ENCODE data around the gene RPTOR.
A peak's percentile ranks its signal among the peaks of the same experiment; 100 is the strongest.
"Not testable (repeated sequence)": the region's sequence is repeated elsewhere in the genome, so short reads cannot be mapped to it uniquely, and the experiment has no call there.

RPTOR gene

DNA sequence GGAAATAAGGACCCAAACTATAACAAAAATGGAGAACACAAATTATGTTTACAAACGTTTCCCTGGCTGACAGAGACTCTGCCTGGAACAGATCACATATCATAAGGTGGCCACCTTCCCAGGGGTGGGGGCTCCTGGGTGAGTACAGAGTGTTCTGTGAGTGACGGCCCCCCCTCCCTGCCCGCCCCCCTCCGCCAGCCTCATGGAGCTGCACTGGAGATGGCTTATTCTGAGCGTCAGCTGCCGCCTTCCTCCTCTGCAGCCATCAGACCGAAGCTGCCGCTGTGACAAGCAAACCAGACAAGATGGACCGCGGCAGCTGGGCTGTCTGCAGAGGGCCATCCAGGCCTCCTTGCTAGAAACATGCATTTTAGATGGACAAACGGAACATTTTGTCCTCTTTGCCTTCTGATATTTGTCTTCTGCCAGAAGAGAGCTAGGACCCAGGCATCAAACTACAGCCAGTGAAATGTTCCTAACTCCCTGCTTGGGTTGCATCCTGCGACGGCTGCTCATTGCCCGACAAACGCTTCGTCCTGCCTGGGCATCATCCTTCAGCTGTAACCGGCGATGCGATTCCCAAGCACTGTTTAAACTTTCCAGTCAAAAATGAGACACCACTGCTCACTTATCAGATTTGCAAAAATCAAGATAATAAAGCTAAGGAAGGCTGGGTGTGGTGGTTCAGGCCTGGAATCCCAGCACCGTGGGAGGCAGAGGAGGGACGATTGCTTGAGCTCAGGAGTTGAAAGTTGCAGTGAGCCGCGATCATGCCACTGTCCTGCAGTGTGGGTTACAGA is 15.3 kb upstream of the RPTOR start:
- DNase-seq (ENCODE audit: low read depth) = no peak
- TF ChIP-seq, protein P1, sequence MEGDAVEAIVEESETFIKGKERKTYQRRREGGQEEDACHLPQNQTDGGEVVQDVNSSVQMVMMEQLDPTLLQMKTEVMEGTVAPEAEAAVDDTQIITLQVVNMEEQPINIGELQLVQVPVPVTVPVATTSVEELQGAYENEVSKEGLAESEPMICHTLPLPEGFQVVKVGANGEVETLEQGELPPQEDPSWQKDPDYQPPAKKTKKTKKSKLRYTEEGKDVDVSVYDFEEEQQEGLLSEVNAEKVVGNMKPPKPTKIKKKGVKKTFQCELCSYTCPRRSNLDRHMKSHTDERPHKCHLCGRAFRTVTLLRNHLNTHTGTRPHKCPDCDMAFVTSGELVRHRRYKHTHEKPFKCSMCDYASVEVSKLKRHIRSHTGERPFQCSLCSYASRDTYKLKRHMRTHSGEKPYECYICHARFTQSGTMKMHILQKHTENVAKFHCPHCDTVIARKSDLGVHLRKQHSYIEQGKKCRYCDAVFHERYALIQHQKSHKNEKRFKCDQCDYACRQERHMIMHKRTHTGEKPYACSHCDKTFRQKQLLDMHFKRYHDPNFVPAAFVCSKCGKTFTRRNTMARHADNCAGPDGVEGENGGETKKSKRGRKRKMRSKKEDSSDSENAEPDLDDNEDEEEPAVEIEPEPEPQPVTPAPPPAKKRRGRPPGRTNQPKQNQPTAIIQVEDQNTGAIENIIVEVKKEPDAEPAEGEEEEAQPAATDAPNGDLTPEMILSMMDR (IDR thresholded peaks at IDR 0.05; ENCODE audit: low read depth, low read length, missing control alignments) = no peak
- no peak overlapping the region for H3K4me3 ChIP-seq (ENCODE audit: low read depth, low read length)
- in situ Hi-C loops (cut with HindIII; ENCODE audit: low sequenced_read_pairs) = no loop called here

DNA sequence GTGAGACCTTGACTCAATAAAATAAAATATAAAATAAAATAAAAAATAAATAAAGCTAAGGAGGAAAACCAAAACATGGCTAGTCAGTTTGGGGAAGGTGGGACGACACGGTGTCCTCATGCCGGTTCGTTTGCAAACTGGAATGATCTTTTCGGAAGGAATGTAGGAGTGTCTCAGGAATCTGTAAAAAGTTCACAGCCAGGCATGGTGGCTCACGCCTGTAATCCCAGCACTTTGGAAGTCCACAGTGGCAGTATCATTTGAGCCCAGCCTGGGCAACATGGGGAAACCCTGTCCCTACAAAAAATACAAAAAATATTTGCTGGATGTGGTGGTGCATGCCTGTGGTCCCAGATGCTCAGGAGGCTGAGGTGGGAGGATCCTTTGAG is 14.7 kb upstream of the RPTOR start:
- TF ChIP-seq, protein P1 (IDR thresholded peaks at IDR 0.05; ENCODE audit: low read depth, low read length, missing control alignments) = no peak
- in situ Hi-C loops (cut with HindIII; ENCODE audit: low sequenced_read_pairs) = no loop called here
- no peak for DNase-seq (ENCODE audit: low read depth)
- H3K4me3 ChIP-seq (ENCODE audit: low read depth, low read length) = no peak overlapping the region

DNA sequence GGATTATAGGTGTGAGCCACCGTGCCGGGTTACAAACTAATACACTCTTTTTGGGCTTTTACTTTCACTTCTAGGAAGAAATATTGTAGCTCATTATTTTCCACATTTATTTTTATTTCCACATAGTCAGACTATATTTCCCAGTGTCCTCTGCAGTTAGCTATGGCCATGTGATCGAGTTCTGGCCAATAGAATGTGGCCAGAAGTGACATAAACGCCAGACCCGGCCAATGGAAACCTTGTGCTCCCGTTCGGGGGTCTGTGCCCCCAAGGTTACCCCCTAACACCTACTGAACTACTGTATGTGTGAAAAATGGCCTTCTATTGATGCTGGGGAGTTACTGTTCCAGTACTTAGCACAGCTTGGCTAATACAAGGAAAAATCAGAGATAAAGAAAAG is 13.2 kb upstream of the RPTOR start:
- TF ChIP-seq, protein P1 (IDR thresholded peaks at IDR 0.05; ENCODE audit: low read depth, low read length, missing control alignments) = no peak
- no peak overlapping the region for H3K4me3 ChIP-seq (ENCODE audit: low read depth, low read length)
- DNase-seq (ENCODE audit: low read depth) = no peak
- in situ Hi-C loops (cut with HindIII; ENCODE audit: low sequenced_read_pairs) = no loop called here

DNA sequence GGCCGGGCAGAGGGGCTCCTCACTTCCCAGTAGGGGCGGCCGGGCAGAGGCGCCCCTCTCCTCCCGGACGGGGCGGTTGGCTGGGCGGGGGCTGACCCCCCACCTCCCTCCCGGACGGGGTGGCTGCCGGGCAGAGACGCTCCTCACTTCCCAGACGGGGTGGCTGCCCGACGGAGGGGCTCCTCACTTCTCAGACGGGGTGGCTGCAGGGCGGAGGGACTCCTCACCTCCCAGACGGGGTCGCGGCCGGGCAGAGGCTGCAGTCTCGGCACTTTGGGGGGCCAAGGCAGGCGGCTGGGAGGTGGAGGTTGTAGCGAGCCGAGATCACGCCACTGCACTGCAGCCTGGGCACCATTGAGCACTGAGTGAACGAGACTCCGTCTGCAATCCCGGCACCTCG is 7.3 kb upstream of the RPTOR start:
- H3K4me3 ChIP-seq (ENCODE audit: low read depth, low read length); DNase-seq (ENCODE audit: low read depth); in situ Hi-C loops (cut with HindIII; ENCODE audit: low sequenced_read_pairs): not testable (repeated sequence)

DNA sequence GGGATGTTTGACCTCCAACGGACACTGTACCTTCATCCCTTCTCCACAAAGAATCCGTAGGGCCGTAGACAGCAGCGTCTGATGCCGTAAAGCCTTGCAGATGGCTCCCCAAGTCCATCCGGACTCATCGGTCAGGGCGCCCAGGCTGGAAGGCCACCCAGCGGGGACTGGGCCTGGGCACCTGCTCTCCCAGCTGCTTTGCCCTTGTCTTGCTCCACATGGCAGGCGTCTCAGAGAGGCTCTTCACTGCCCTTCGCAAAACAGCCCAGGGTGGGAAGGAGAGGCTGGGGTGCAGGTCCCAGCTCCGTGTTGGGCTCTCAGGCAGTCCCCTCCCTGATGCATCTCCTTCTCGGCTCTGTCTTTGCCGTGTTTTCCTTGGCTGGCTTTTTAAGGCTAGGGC is 6.2 kb upstream of the RPTOR start:
- TF ChIP-seq, protein P1 (IDR thresholded peaks at IDR 0.05; ENCODE audit: low read depth, low read length, missing control alignments) = no peak
- DNase-seq (ENCODE audit: low read depth) = no peak
- no peak overlapping the region for H3K4me3 ChIP-seq (ENCODE audit: low read depth, low read length)
- in situ Hi-C loops (cut with HindIII; ENCODE audit: low sequenced_read_pairs) = no loop called here

DNA sequence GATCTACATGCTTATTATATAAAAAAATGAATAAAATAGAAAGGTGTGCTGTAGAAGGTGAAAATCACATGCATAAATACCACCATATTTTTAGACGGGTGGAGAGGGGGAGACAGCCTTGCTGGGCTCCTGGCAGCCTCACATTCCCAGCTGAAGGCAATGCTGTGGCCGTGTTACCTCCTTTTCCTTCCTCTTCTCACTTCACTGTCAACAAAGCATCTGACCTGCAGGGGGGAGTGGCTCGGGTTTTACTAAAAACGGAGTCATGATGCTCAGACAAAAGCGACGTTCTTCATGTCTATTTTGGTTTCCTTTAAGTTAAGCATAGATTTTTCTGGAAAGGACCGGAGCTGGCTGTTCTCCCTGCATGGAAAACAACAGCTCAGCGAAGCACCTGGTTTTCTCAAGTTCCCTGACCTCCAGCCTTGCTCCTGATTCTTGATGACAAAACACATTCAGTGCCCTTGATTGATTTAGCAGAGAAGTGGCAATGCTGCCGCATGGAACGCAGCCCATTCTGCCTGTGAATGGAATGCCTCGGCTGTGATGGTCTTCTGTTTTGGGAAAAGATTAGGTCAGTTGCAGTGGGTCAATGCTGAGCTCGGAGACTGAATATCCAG is 5.5 kb upstream of the RPTOR start:
- H3K4me3 ChIP-seq (ENCODE audit: low read depth, low read length) = no peak overlapping the region
- DNase-seq (ENCODE audit: low read depth) = no peak
- TF ChIP-seq, protein P1 (IDR thresholded peaks at IDR 0.05; ENCODE audit: low read depth, low read length, missing control alignments) = no peak
- in situ Hi-C loops (cut with HindIII; ENCODE audit: low sequenced_read_pairs) = no loop called here

DNA sequence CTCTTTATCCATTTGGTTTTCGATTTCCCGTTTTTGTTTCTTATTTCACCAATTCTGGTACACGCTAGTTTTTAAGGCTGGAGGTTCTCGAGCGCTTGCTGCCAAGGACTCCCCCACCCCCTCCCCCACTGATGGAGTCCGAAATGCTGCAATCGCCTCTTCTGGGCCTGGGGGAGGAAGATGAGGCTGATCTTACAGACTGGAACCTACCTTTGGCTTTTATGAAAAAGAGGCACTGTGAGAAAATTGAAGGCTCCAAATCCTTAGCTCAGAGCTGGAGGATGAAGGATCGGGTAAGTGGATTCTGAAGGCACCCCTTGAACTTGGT is 825 bp downstream of the RPTOR start:
- peak overlapping the region; percentile 87 for H3K4me3 ChIP-seq (ENCODE audit: low read depth, low read length)
- DNase-seq (ENCODE audit: low read depth) = no peak
- in situ Hi-C loops (cut with HindIII; ENCODE audit: low sequenced_read_pairs) = loop anchor here (10.0 kb wide), 1 partner anchor 51 kb away; no protein-coding TSS in a partner anchor
- TF ChIP-seq, protein P1 (IDR thresholded peaks at IDR 0.05; ENCODE audit: low read depth, low read length, missing control alignments) = no peak
